Activated naive CD4-positive, alpha-beta T cell treated with anti-CD3 and anti-CD28 coated beads, Interleukin-2, amount 10 ng/mL, durations not matched to agents 7 days and 5 days (primary cell): ENCODE measurements around the gene CPB2.

Source experiments
- CTCF ChIA-PET: fragments of 350-600 bp; sonication (Branson Sonifier 250); formaldehyde crosslinking; loops from one replicate; lab custom pipeline; 2021; ENCODE audit warnings: antibody characterized with exemption; lab: Charles Lee
- DNase-seq: peaks from one replicate; pipeline ENCODE4 v3.0.0-alpha.2; 2020
- H3K27ac Mint-ChIP-seq: one replicate; pipeline ENCODE4 v1.8.0; 2021; ENCODE audit warnings: mild to moderate bottlenecking, moderate library complexity, mixed read lengths
- H3K27me3 Mint-ChIP-seq: one replicate; pipeline ENCODE4 v1.8.0; 2021; ENCODE audit warnings: mild to moderate bottlenecking, mixed read lengths
- H3K36me3 Mint-ChIP-seq: one replicate; pipeline ENCODE4 v1.8.0; 2021; ENCODE audit warnings: mixed read lengths
- H3K4me1 Mint-ChIP-seq: one replicate; pipeline ENCODE4 v1.8.0; 2021; ENCODE audit warnings: mixed read lengths
- H3K4me3 Mint-ChIP-seq: one replicate; pipeline ENCODE4 v1.8.0; 2021; ENCODE audit warnings: mild to moderate bottlenecking, moderate library complexity, mixed read lengths
- H3K9me3 Mint-ChIP-seq: one replicate; pipeline ENCODE4 v1.8.0; 2021; ENCODE audit warnings: mixed read lengths

The CPB2 gene, protein sequence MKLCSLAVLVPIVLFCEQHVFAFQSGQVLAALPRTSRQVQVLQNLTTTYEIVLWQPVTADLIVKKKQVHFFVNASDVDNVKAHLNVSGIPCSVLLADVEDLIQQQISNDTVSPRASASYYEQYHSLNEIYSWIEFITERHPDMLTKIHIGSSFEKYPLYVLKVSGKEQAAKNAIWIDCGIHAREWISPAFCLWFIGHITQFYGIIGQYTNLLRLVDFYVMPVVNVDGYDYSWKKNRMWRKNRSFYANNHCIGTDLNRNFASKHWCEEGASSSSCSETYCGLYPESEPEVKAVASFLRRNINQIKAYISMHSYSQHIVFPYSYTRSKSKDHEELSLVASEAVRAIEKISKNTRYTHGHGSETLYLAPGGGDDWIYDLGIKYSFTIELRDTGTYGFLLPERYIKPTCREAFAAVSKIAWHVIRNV

DNA sequence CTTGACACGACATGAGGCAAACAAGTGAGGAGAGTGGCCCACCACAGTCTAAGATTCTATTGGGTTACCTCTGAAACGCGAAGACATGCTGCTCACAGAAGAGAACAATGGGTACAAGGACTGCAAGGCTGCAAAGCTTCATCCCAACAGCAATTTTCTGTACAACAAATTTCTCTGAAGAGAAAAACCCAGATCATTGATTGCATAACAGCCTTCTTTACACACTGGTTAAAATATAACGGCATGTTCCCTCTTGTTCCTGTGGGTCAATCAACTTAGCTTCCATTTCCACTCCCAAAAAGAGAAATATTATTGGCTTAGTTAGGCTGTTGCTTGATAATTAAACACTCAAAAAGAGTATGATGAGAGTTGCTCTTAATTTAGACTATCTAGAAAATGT, at the start of gene CPB2:
Gene CPB2 (minus strand): TSS at position 166 of the 400 bp plus-strand sequence. CDS start 24 bp downstream, at position 142.
- Mint-ChIP-seq H3K9me3 (no peaks in the 10 kb centered on the region), H3K4me1 (peaks cover 15% of the 10 kb centered on the region), H3K4me3 (no peak within 1 kb of the TSS), H3K27me3 (peaks cover 14% of the 10 kb centered on the region), H3K36me3 (no peaks in the 10 kb centered on the region), H3K27ac (no peak within 1 kb of the TSS)
- CTCF ChIA-PET: no interaction called here
- no peak for DNase-seq

DNA sequence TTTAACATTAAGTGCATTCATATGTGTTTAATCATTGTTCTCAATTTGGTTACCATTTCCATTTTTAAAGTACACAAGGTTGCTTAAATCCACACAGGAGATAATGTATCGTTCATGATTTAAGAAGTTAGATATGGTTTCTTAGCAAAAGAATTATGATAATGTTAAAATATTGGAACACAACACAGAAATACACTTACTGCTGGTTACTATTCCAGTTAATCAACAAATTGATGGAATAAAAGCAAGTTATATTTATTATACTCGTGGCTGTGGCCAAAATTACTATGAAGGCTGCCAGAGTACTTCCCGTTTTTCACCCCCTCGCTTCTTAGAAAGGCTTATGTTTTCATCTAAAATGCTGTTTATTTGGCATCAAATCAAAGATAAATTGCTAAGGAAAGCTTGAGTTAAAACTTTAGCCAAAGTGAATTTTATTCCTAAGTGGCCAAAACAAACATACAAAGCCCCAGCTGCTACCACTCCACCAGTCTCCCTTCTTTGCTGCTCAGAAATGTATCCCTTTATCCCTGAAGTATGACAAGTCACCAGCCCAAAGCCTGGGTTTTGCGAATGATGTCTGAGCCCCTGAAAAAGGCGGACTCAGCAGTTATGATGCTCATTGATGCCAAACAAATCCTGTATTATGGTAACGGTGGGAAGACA, 49.4 kb upstream of the CPB2 start:
- Mint-ChIP-seq H3K4me3 (no peak overlapping the region), H3K4me1 (peaks cover 38% of the 10 kb centered on the region), H3K9me3 (no peaks in the 10 kb centered on the region), H3K36me3 (peaks cover 83% of the 10 kb centered on the region), H3K27me3 (no peaks in the 10 kb centered on the region), H3K27ac (no peak overlapping the region)
- CTCF ChIA-PET: interaction anchor here (1.3 to 1.6 kb wide), 2 partner anchors 22 to 28 kb away, joined by 3 read pairs; no protein-coding TSS in a partner anchor
- no peak for DNase-seq

DNA sequence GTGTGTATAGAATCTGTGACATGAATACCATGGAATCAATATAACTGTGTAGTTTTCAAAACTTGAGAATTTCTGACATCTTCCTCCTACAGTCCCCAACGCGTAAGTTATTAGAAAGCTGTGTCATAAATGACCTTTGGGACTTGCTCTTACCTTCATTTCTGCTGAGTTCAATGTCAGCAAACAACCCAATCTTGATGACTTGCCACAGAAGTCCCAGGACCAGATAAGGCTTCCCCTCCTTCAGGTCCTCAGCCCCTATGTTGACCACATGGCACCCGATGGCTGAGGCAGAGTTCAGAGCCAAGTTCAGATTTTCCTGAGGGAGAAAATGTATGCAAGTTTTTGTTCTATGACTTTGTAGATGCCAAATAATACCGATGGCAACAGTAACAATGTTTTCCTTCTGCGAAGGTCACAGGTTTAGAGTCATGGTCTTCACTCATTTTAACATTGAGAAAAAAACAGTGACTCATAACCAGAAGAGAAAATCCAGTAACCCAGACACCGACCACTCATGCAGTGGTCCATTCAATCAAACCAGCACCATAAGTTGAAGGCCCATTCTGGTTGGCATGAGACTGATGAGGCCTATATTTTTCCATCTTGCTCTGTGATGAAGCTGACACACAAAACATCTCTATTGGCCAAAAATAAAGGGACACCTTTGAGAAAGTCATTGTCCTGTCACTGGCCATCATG, 47.9 kb upstream of the CPB2 start:
- Mint-ChIP-seq H3K4me3 (no peak overlapping the region), H3K27ac (peak overlapping the region; percentile 52), H3K27me3 (no peaks in the 10 kb centered on the region), H3K4me1 (peaks cover 27% of the 10 kb centered on the region), H3K9me3 (no peaks in the 10 kb centered on the region), H3K36me3 (peaks cover 79% of the 10 kb centered on the region)
- CTCF ChIA-PET: no interaction called here
- no peak for DNase-seq

DNA sequence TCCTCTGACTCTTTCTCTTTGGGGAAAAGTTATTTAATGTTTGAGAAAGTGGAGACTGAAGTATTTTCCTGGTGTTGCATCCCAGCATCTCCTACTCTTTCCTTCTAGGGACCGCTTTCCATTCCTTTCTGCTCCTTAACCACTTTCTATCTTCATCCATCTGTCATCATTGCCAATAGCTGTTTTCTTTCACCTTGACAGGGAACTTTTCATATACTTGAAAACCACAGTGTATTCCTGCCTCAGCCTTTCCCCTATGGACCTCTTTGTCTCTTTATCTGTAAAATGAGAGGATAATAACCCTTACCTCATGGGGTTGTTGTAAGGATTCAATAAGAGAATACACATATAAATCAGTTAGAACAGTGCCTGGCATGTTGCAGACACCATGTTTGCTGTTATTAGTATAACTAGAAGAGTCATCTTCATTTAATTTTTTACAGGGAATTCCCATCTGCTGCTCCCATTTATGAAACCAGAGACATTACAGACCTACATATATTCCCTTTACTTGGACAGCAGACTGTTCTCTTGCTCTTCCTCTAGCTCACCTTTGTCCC, 45.4 kb upstream of the CPB2 start:
- H3K27me3 Mint-ChIP-seq: no peaks in the 10 kb centered on the region
- H3K27ac Mint-ChIP-seq: peak overlapping the region; percentile 80
- DNase-seq: no peak
- no peaks in the 10 kb centered on the region for H3K9me3 Mint-ChIP-seq
- no peak overlapping the region for H3K4me3 Mint-ChIP-seq
- peaks cover 27% of the 10 kb centered on the region for H3K4me1 Mint-ChIP-seq
- CTCF ChIA-PET: interaction anchor here (0.8 to 4.0 kb wide), 6 partner anchors 9 to 138 kb away, joined by 3 to 17 read pairs (median 4); no protein-coding TSS in a partner anchor
- peaks cover 82% of the 10 kb centered on the region for H3K36me3 Mint-ChIP-seq

DNA sequence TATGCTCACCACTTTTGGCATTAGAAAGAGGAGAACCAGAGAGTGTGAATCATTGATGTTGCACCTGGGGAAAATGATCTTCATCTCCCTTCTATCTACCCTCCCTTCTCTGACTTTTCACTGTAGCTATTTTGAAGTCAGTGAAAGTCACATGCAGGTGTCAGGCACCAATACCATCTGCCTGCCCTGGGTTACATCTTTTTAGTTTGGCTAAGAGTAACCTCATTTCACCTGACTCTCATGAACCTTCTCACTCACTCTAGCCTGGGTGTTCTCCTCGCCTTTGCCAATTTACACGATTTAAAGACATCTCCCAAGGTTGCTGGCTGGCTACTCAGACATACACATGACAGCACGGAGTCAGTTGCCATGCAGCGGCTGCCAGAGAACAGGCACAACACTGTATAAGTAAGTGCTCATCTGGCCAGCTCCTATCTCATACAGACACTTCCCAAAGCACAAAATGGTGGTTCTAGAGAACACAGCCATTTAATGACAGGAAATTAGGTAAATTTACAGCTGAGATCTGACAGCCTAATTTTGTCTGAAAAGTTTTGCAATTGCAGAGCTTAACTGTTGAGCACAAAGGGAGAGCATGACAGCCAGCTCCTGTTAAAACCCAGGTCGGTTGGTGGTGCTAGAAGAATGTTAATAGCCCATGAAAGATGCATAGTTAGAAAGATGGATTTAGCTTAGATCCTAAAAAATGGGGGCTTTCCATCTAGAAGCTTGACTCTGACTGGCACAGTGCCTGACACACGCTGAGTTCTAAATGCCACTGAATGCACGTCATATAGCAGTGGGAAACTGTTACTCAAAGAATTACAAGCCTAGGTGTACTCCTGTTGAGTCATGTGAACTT, 44.7 kb upstream of the CPB2 start:
- Mint-ChIP-seq H3K9me3 (no peaks in the 10 kb centered on the region), H3K36me3 (peaks cover 82% of the 10 kb centered on the region), H3K4me3 (no peak overlapping the region), H3K4me1 (peaks cover 23% of the 10 kb centered on the region), H3K27me3 (no peaks in the 10 kb centered on the region), H3K27ac (peak overlapping the region; percentile 80)
- CTCF ChIA-PET: interaction anchor here (0.7 to 4.0 kb wide), 8 partner anchors 10 to 144 kb away, joined by 3 to 17 read pairs (median 4); no protein-coding TSS in a partner anchor
- no peak for DNase-seq

DNA sequence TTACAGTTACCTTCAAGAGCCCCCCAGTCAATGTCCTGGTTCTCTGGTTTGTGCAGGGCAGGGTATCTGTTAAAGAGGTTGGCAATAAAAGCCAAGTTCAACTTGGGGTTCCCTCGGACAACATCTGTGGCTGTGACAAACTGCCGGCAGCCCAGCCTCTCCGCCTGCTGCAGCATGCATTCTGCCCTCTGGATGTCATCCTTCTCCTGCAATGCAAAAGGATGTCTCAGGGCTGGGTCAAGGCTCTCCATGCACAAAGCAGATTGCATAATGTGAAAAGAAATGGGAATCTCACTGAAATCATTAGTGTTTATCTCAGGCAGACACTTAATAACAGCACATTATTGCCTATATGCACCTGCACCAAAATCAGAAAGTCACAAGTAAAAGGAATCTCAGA, 42.1 kb upstream of the CPB2 start:
- Mint-ChIP-seq H3K36me3 (peaks cover 77% of the 10 kb centered on the region), H3K27ac (no peak overlapping the region)

DNA sequence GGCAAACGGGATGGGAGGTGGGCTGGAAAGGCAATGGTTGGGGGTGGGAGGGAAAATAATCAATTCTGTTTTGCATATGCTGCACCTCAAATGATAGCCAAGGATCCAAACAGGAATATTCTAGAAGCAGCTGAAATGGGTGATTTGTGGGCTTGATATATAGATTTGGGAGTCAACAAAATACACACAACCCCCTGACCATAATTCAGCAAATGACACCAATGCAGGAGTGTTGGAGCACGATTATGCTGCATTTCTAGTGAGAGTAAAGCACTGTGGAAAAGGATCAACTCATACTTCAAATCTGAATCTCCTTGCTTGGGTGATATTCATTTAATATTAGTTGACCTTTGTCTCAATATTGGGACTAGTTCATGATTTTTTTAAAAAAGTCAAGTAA, 41.1 kb upstream of the CPB2 start:
- peaks cover 12% of the 10 kb centered on the region for H3K4me1 Mint-ChIP-seq
- CTCF ChIA-PET: interaction anchor here (1.6 kb wide), 1 partner anchor 15 kb away, joined by 3 read pairs; no protein-coding TSS in a partner anchor
- no peaks in the 10 kb centered on the region for H3K9me3 Mint-ChIP-seq
- no peak overlapping the region for H3K4me3 Mint-ChIP-seq
- peak overlapping the region; percentile 62 for H3K27ac Mint-ChIP-seq
- peaks cover 74% of the 10 kb centered on the region for H3K36me3 Mint-ChIP-seq
- no peak for DNase-seq
- no peaks in the 10 kb centered on the region for H3K27me3 Mint-ChIP-seq

More for the DNA sequence above, 42.1 kb upstream of the CPB2 start:
- no peaks in the 10 kb centered on the region for H3K27me3 Mint-ChIP-seq
- H3K4me1 Mint-ChIP-seq: peaks cover 12% of the 10 kb centered on the region
- CTCF ChIA-PET: no interaction called here
- H3K9me3 Mint-ChIP-seq: no peaks in the 10 kb centered on the region
- H3K4me3 Mint-ChIP-seq: no peak overlapping the region
- DNase-seq: no peak

DNA sequence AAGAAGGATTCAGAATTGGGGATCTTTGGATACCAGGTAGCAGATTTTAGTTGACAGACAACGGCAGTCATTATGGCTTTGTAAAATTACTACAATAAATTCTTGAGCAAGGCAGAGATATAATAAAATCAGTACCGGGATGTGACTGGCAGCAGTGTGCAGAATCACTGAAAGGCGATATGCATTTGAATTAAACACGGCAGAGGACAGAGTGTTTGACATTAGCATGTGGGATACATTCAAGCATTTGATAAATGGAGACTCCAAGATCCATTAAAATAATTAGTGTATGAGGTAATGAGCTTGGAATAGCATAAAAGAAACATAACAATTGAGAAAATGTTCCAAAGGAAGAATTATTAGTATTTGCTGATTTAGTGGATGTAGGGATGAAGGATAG, 40.3 kb upstream of the CPB2 start:
- CTCF ChIA-PET: interaction anchor here (1.6 kb wide), 1 partner anchor 16 kb away, joined by 3 read pairs; no protein-coding TSS in a partner anchor
- Mint-ChIP-seq H3K27me3 (no peaks in the 10 kb centered on the region), H3K27ac (no peak overlapping the region), H3K4me3 (no peak overlapping the region), H3K4me1 (peaks cover 9% of the 10 kb centered on the region), H3K36me3 (peaks cover 72% of the 10 kb centered on the region), H3K9me3 (no peaks in the 10 kb centered on the region)
- DNase-seq: no peak

DNA sequence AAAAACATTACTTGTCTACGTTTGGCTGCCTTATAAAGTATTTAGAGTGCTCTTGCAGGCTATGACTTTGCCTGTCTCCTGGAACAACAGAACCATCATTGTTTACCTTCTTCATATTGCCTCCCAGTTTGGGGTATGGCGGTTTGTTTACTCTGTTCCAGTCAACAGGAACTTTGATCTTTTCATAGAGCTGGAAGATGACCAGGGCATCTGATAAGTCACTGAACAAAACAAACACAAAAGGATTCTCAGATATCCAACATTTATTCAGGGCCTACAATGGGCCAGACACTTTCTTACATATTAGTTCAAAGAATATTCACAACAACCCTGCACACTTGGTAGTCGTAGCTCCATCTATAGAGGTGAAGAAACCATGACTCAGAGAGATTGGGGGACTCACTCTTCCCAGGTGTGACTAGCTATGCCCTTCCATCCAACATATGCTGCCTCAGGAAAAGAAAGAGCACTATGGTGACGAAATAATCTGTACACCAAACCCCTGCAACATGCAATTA, 38.4 kb upstream of the CPB2 start:
- CTCF ChIA-PET: interaction anchor here (1.1 to 2.8 kb wide), 3 partner anchors 17 to 178 kb away, joined by 4 to 11 read pairs (median 7); no protein-coding TSS in a partner anchor
- H3K4me3 Mint-ChIP-seq: no peak overlapping the region
- H3K36me3 Mint-ChIP-seq: peaks cover 71% of the 10 kb centered on the region

DNA sequence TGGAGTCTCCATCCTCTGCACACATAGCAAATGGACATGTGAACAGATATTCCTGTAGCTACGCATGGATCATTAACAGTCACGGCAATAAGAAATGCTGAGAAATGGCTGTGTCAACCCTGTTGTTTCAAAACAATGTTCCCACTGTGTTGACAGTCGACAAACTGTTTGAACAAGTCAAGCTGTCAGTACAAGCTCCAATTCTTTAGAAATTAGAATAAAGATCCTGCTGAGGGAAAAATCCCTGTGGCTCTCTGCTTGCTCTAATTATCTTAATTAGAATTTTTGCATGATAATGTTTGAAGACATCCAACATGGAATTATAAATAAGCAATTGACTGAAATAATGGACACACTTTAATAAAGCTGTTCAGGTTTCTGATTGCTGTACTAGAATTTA, 37.9 kb upstream of the CPB2 start:
- Mint-ChIP-seq H3K36me3 (peaks cover 71% of the 10 kb centered on the region), H3K27me3 (no peaks in the 10 kb centered on the region), H3K4me3 (no peak overlapping the region), H3K27ac (no peak overlapping the region), H3K9me3 (no peaks in the 10 kb centered on the region), H3K4me1 (peaks cover 10% of the 10 kb centered on the region)
- CTCF ChIA-PET: interaction anchor here (1.1 to 2.8 kb wide), 4 partner anchors 16 to 179 kb away, joined by 3 to 11 read pairs (median 6); no protein-coding TSS in a partner anchor
- no peak for DNase-seq

More for the DNA sequence above, 38.4 kb upstream of the CPB2 start:
- H3K4me1 Mint-ChIP-seq: peaks cover 10% of the 10 kb centered on the region
- DNase-seq: no peak
- H3K27me3 Mint-ChIP-seq: no peaks in the 10 kb centered on the region
- H3K9me3 Mint-ChIP-seq: no peaks in the 10 kb centered on the region
- no peak overlapping the region for H3K27ac Mint-ChIP-seq

DNA sequence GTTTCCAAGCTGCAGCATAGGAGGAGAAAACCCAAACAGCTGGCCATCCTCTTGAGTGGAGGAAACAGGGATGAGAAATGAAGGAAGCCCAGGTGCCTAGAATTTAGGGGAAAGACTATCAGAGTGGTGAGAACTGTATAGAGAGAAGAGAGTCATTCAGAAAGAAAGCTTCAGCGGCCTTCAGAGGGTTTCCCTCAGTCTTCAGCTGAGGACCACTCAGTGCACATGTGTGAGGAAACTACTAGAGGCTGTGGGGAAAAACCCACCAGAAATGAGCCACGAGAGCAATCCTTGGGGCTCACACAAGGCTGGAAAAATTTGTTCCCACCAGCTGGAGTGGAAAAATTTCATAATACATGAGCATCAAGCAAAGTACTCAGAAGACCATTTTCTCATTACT, 35.2 kb upstream of the CPB2 start:
- DNase-seq: no peak
- Mint-ChIP-seq H3K36me3 (peaks cover 75% of the 10 kb centered on the region), H3K27me3 (no peaks in the 10 kb centered on the region), H3K9me3 (no peaks in the 10 kb centered on the region), H3K4me1 (peaks cover 19% of the 10 kb centered on the region), H3K4me3 (no peak overlapping the region), H3K27ac (peak overlapping the region; percentile 28)
- CTCF ChIA-PET: interaction anchor here (1.8 to 2.2 kb wide), 3 partner anchors 9 to 20 kb away, joined by 7 to 9 read pairs (median 7); no protein-coding TSS in a partner anchor

DNA sequence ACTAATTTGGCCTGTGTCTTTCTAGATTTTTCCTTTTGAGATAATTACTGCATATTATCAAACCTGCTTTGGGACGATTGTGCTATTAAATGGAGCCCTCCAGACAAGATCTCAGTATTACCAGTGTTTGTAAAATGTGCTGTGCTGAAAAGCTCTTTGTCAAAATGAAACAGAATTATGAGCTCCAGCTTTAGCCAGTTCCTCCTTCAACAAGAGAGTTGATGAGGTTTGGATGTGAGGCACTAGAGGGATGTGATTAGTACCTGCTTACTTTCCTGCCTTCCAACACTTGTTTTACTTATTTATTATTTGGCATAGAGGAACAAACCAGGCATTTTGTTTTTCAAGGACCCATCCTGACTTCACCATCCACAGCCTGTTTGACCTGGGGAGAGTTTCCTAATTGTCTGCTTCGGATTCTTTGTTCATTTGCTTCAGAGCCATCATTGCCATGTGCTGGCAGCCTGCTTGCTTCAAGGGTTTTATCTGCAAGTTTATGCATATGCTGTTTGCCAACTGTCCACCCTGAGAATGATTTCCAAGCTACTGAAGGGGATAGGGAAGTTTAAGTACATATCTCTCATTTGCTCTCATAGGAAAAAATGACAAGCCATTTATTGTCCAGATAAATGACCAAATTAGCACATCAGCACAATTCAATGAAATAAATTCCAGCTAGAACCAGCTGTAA, 32.9 kb upstream of the CPB2 start:
- Mint-ChIP-seq H3K9me3 (no peaks in the 10 kb centered on the region), H3K27me3 (no peaks in the 10 kb centered on the region), H3K36me3 (peaks cover 77% of the 10 kb centered on the region), H3K4me3 (no peak overlapping the region), H3K4me1 (peaks cover 17% of the 10 kb centered on the region), H3K27ac (no peak overlapping the region)
- no peak for DNase-seq
- CTCF ChIA-PET: interaction anchor here (1.1 to 1.7 kb wide), 4 partner anchors 11 to 48 kb away, joined by 3 to 4 read pairs (median 3); no protein-coding TSS in a partner anchor
